ENCODE measurements around the gene VAV2. TPM values are rescaled to one million over a fixed set of nuclear protein-coding genes. Genes with fewer than 3 reads are reported as not detected.

VAV2 gene
- total and polyA plus RNA-seq, 2 experiments from 2014 or later, result 8.1 to 28.9 TPM

GRCh38 chr9:133938086-133938485, 54.0 kb downstream of the VAV2 start:
- ATAC-seq (no peak), DNase-seq (ENCODE audit: low spot score) (no peak)
- H4K20me1 ChIP-seq (replicated peaks; ENCODE audit: insufficient read depth), result no peaks in the 10 kb centered on the region; the same call in 1 of the 2 replicates
- H3K36me3 ChIP-seq (ENCODE audit: insufficient read depth), result no peaks in the 10 kb centered on the region
- peaks cover 2% of the 10 kb centered on the region; the same call in 1 of the 3 replicates for H3K9me3 Mint-ChIP-seq
- no peaks in the 10 kb centered on the region for H3K9me2 ChIP-seq (ENCODE audit: insufficient read depth)
- H3K27ac ChIP-seq (ENCODE audit: low read depth), result no peak overlapping the region
- no peaks in the 10 kb centered on the region for H3F3A ChIP-seq (replicated peaks; ENCODE audit: low read depth)
- H3K27me3 Mint-ChIP-seq (ENCODE audit: insufficient read depth, low read depth, poor library complexity), result peaks cover 2% of the 10 kb centered on the region
- H3K4me2 ChIP-seq, result no peak overlapping the region
- H3K27me3 ChIP-seq (ENCODE audit: insufficient read depth), result no peaks in the 10 kb centered on the region
- peaks cover 40% of the 10 kb centered on the region for H3K79me2 ChIP-seq (replicated peaks; ENCODE audit: insufficient read depth)
- no peak overlapping the region for H3K4me3 Mint-ChIP-seq
- H3K4me1 ChIP-seq (ENCODE audit: insufficient read depth), result no peaks in the 10 kb centered on the region
- H2AFZ ChIP-seq, result no peak overlapping the region
- no peak for TF ChIP-seq STAT1 (IDR thresholded peaks at IDR 0.05; ENCODE audit: unreplicated experiment)
- no peak for TF ChIP-seq JUNB (IDR thresholded peaks at IDR 0.05; ENCODE audit: unreplicated experiment)
- no peak for TF ChIP-seq REST (IDR thresholded peaks at IDR 0.05; ENCODE audit: unreplicated experiment)
- TF ChIP-seq ETS1 (IDR thresholded peaks at IDR 0.05), result no peak
- no peak for TF ChIP-seq CTCF (conservative IDR thresholded peaks at IDR 0.05; ENCODE audit: low read depth in 2 of 2)
- TF ChIP-seq POLR2AphosphoS5 (IDR thresholded peaks at IDR 0.05; ENCODE audit: low read depth), result no peak
- H3K36me3 Mint-ChIP-seq (ENCODE audit: low read depth), result peaks cover 20% of the 10 kb centered on the region
- H3K4me3 ChIP-seq, result no peak overlapping the region
- H3K27ac Mint-ChIP-seq, result no peak overlapping the region
- peaks cover 19% of the 10 kb centered on the region for H3K4me1 Mint-ChIP-seq

GRCh38 chr9:133937120-133937519, 55.0 kb downstream of the VAV2 start:
- H3K4me2 ChIP-seq, result no peak overlapping the region
- H3K36me3 ChIP-seq (ENCODE audit: insufficient read depth), result no peaks in the 10 kb centered on the region
- DNase-seq (ENCODE audit: low spot score) (no peak), ATAC-seq (no peak)
- H3K79me2 ChIP-seq (replicated peaks; ENCODE audit: insufficient read depth), result peaks cover 37% of the 10 kb centered on the region
- no peak overlapping the region for H3K4me3 Mint-ChIP-seq
- peaks cover 19% of the 10 kb centered on the region for H3K4me1 Mint-ChIP-seq
- H3K9me3 Mint-ChIP-seq, result peaks cover 2% of the 10 kb centered on the region; the same call in 1 of the 3 replicates
- no peak overlapping the region for H2AFZ ChIP-seq
- H3K27ac ChIP-seq (ENCODE audit: low read depth), result no peak overlapping the region
- no peak overlapping the region for H3K27ac Mint-ChIP-seq
- H4K20me1 ChIP-seq (replicated peaks; ENCODE audit: insufficient read depth), result no peaks in the 10 kb centered on the region; the same call in 1 of the 2 replicates
- no peaks in the 10 kb centered on the region for H3K9me2 ChIP-seq (ENCODE audit: insufficient read depth)
- no peak overlapping the region for H3K4me3 ChIP-seq
- H3K36me3 Mint-ChIP-seq (ENCODE audit: low read depth), result peaks cover 20% of the 10 kb centered on the region
- no peaks in the 10 kb centered on the region for H3F3A ChIP-seq (replicated peaks; ENCODE audit: low read depth)
- peaks cover 2% of the 10 kb centered on the region for H3K27me3 Mint-ChIP-seq (ENCODE audit: insufficient read depth, low read depth, poor library complexity)
- no peaks in the 10 kb centered on the region for H3K27me3 ChIP-seq (ENCODE audit: insufficient read depth)
- H3K4me1 ChIP-seq (ENCODE audit: insufficient read depth), result no peaks in the 10 kb centered on the region
- TF ChIP-seq STAT1 (IDR thresholded peaks at IDR 0.05; ENCODE audit: unreplicated experiment), result no peak
- TF ChIP-seq ZNF462 (CRISPR knock-in tag; IDR thresholded peaks at IDR 0.05), result no peak
- no peak for TF ChIP-seq JUNB (IDR thresholded peaks at IDR 0.05; ENCODE audit: unreplicated experiment)
- TF ChIP-seq CREB1 (CRISPR knock-in tag; IDR thresholded peaks at IDR 0.05; ENCODE audit: low read depth), result no peak
- TF ChIP-seq EZH2 (IDR thresholded peaks at IDR 0.05; ENCODE audit: low read depth, unreplicated experiment), result no peak

Data from GM23338 (cell line).